ENCODE data around the gene LRRC45.
"Not testable (repeated sequence)": the region's sequence is repeated elsewhere in the genome, so short reads cannot be mapped to it uniquely, and the experiment has no call there.

Gene LRRC45

DNA sequence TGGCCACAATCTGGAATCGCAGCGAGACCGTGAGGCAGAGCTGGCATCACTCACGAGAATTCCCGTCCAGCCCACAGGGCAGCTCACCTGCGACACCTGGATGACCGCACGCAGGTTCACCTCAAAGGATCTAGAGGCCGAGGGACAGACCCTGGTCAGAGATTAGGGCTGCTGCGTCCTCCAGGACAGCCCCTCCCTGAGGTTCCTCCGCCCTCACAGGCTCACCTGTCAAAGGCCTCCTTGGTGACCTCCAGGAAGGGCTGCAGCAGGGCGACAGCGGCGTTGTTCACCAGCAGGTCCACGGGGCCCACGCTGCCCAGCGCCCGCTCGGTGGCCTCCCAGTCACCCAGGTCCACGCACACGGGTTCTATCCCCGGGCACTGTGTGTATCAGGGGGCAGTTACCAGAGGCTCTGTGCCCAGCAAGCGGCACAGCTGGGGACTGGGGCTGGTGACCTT is 13.6 kb downstream of the LRRC45 start:
- DNase-seq: no peak

DNA sequence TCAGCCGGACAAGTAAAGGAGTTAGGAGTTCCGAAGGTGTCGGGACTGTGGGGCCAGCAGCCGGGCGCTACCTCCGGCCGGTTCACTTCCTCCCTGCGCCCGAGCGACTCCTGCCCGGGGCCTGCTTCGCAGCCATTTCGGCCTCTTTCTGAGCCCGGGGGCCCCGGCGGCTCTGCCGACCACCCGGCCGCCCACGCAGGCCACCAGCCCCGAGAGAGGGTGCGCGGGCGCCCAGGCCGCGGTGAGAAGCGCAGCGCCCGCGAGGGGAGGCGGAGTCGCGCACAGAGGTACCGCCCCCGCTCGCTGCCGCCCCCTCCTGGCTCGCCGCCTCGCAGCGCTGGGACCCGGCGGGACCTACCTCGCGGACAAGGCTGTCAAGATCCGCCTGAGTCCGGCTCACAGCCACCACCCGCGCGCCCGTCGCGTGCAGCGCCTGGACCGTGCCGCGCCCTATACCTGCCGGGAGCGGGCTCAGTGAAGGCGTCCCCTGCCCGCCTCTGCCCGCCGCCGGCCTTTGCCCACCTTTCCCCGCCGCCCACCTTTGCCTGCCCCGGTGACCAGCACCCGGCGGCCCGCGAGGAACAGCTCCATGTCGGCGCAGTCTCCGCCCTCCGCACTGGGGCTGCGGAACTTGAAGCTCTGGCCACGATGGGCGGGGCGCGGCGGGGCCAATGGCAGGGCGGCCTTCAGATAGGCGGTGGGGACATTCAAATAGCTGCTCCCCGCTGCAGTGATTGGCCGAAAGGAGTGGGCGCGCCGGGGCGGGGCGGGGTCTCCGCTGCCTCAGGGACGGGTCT is 14.2 kb downstream of the LRRC45 start, which contains the start of gene DCXR:
TSS of gene DCXR (minus strand) at position 606 of the 797 bp plus-strand sequence. CDS start at position 591, 15 bp downstream.
- peak; percentile 96 for DNase-seq

DNA sequence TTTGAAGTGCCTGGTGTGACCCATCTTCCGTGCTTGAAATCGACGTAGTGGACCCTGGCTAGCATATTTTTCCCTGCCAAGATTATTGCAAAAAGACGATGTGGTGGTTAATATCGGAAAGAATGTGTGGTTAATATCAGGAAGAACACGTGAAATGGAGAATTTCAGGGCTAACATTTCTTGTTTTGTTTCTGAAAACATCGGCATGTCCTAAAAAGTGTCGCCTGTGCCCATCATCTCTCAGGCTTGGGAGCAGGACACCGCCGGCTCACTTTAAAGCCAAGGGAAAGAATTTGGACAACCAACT is 14.7 kb downstream of the LRRC45 start:
- DNase-seq: no peak

DNA sequence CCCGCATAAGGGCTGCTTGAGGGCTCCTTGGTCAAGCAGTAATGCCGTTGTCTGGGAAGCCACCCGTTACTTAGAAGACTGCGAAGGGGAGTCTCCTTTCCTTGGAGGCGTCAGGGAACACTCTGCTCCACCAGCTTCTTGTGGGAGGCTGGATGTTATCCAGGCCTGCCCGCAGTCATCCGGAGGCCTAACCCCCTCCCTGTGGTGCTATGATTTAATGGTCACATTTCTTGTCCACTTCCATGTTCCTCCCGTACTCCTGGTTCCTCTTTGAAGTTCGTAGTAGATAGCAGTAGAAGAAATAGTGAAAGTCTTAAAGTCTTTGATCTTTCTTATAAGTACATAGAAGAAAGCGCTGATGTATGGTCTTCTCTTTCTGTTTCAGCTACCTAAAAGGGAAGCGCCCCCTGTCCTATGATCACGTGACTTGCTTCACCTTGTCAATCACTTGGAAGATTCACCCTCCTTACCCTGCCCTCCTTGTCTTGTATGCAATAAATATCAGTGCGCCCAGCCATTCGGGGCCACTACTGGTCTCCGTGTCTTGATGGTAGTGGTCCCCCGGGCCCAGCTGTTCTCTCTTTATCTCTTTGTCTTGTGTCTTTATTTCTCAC is 15.8 kb downstream of the LRRC45 start:
- DNase-seq: not testable (repeated sequence)

- DNase-seq: no peak
These were observed 16.7 kb downstream of the LRRC45 start for GRCh38 chr17:82039695-82040299.

GRCh38 chr17:82041144-82041814 is 18.2 kb downstream of the LRRC45 start:
- DNase-seq: no peak

DNA sequence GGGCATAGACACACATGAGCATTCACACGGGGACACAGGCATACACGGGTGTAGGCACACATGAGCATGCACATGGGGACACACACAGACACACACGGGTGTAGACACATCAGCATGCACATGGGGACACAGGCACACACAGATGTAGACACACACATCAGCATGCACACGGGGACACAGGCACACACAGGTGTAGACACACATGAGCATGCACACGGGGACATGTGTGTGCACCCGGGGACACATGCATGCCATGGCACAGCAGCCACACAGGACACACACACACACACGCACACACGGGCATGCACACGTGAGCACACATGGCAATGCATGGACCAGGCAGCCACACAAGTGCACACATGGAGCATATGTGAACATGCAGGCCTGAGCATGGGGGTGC is 19.5 kb downstream of the LRRC45 start:
- no peak for DNase-seq

GRCh38 chr17:82043507-82043906 is 20.4 kb downstream of the LRRC45 start:
- DNase-seq: no peak

DNA sequence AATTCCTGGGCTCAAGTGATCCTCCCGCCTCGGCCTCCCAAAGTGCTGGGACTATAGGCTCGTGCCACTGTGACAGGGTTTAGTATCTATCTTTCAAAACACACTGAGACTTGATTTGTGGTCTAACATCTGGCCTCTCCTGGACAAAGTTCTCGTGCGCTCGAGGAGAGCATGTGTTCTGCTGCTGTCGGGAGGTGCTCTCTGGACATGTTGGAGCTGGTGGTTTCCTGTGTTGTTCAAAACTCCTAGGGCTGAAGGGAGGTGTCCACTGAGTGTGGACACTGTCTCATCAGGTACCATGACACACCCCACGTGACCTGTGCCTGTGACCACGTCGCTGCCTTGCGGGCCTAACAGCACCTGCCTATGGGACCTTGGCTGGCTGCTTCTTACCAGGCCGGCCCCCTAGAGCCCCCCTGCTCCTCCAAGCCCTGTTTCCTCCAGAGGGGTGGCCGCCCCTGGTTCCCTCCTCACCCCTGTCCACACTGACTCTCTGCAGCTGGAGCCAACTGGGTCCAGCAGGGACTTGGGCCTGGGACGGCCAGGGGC is 22.9 kb downstream of the LRRC45 start:
- no peak for DNase-seq

- no peak for DNase-seq
These were observed 23.8 kb downstream of the LRRC45 start for GRCh38 chr17:82046903-82047302.

GRCh38 chr17:82047379-82047778 is 24.3 kb downstream of the LRRC45 start:
- DNase-seq: no peak

- DNase-seq: no peak
These were observed 24.9 kb downstream of the LRRC45 start for GRCh38 chr17:82047914-82048570.

DNA sequence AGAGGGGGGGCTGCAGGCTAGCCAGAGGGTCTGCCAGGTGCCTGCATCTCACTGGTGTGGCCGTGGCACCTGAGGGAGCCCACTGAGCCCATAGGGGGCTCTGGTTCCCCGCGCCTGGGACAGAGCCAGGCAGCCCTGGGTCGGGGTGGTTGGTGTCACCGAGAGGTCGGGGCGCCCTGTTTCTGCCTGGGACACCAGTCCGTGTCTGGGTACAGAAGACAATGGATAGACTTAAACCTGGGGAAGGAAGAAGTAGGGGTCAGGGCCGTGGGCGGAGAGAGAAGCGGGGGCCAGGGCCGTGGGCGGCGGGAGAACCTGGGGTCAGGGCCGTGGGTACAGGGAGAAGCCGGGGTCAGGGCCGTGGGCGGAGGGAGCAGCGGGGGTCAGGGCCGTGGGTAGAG is 25.5 kb downstream of the LRRC45 start:
- no peak for DNase-seq

DNA sequence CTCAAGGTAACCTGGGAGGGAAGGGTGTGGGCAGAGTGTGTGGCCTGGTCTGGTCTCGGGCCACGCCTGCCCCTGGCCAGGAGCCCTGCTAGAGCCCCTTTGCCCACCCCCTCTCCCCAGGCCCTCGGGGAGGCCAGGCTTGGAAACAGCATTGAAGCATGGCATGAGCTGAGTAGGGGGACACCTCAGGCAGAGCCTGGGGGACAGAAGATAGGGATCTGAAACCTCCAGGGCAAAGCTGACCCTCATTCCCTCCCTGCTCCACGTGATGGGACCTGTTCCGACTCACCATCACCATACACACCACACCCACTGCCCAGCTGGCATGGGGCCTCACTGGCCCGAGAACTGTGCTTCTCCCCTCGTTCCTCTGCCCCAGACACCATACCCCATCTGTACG is 26.0 kb downstream of the LRRC45 start:
- no peak for DNase-seq

GRCh38 chr17:82049521-82049971 is 26.4 kb downstream of the LRRC45 start:
- no peak for DNase-seq

DNA sequence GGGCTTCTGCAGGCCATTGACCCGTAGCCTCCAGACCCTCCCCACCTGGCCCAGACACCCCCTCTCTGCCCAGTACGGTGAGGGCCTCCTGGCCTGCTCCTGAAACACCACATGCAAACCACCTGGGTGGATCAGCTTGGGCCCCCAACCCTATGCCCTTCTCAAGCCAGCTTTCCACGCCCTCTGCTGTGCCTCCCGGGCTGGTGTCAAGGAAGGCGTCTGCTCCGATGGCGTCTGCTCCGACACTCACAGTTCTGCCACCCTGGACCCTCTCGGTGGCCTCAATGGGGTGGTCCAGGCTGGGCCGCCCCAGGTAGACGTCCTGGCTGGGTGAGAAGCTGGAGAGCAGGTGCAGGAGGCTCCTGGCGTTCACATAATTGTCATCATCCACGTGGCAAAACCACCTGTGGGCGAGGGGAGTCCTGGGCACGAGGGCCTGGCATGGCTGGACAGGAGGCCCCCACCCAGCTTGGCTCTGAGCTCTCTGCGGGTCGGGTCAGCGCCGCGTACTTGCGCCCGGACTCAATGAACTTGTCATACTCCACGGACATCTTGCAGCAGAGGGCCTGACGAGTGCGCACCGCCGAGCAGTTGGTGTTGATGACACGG is 27.2 kb downstream of the LRRC45 start:
- DNase-seq: no peak

GRCh38 chr17:82050761-82051641 is 27.9 kb downstream of the LRRC45 start:
- DNase-seq: no peak

DNA sequence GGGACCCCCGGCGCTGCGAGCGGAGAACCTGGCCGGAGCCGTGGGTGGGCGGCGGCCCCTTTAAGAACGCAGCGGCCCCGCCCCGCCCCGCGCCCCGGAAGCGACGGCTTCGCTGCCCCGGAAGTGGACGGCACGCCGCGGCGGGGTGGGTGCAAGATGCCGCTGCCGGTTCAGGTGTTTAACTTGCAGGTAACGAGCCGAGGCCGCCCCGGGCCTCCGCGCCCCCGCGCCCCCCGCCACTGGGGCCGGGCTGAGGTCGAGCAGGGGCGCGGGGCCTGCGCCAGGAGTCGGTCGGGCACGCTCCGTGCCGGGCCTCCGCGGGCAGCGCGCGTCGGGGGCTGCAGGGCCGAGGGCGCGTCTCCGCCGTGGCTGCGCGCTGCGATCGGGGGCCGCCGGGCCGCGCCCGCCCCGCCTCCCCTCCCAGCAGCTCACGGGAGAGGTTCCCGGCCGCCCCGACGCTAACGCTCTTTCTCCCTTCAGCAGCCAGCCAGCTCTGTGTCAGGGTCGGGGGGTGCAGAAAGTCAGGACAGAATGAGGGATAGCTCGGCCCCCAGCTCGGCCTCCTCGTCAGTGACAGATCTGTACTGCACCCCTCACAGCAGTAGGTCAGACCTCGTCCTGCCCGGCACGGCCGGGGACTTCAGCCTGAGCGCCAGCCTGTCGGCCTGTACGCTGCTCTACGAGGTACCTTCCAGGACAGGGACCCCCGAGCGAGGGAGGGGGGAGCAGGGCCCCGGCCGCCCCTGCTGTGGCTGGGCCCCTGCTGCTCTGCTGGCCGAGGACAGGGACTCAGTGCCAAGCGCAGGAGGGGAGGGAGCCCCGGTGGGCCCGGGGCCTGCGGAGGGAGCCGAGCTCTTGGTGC is 28.9 kb downstream of the LRRC45 start, which contains the start of the genes GPS1 and RFNG:
TSS of gene GPS1 (plus strand) at position 123 of the 862 bp plus-strand sequence. CDS start at position 157, 34 bp downstream.
TSS of gene RFNG (minus strand) at position 36 of the 862 bp plus-strand sequence. CDS start 45 bp downstream, outside the sequence.
- peak; percentile 84 for DNase-seq

DNA sequence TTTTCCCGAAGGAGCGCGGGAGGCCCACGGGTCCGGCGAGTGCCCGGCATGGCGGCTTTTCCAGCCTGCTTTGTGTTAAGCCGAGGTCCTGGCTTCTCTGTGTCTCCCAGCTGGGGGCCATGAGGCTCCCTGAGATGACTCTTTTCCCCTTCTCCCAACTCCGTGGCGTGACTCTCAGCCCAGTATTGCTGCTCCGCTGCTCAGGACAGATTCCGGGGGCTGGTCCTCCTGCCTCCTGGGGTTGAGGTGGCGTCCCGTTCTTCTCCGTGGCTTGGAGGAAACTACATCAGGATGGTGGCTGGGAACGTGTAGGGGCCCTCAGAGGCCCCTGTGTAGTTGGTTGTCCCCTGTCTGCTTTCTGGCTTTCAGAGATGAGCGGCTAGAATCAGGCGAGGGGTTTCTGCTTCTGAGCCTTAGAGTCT is 29.5 kb downstream of the LRRC45 start:
- no peak for DNase-seq

- DNase-seq: no peak
These were observed 30.0 kb downstream of the LRRC45 start for GRCh38 chr17:82053130-82053529.
